Liver (tissue), 9 donors: Measurements from ENCODE around the gene FAM89A. TPM values are rescaled to one million over a fixed set of nuclear protein-coding genes. Genes with fewer than 3 reads are reported as not detected.

Experiments used
- DNase-seq: peaks from one replicate; pipeline ENCODE4 v3.0.0-alpha.2; 2017; ENCODE audit warnings: low spot score
- H3K27ac ChIP-seq, 2 donors: one replicate each; pipeline ENCODE4 v1.7.0; 2013; ENCODE audit warnings: inconsistent platforms in 2 of 2, low read length in 2 of 2, control low read depth in 1 of 2, low read depth in 1 of 2, mild to moderate bottlenecking in 1 of 2
- H3K27me3 ChIP-seq, 4 donors: one replicate each; pipeline versions ENCODE4 v1.6.1 to v1.7.0; 2013; ENCODE audit warnings: low read length in 3 of 4, inconsistent platforms in 1 of 4, mild to moderate bottlenecking in 1 of 4, moderate library complexity in 1 of 4; ENCODE audit not compliant: control insufficient read depth in 4 of 4, insufficient read depth in 4 of 4
- H3K36me3 ChIP-seq, 4 donors: one replicate each; pipeline versions ENCODE4 v1.6.1 to v1.7.0; 2013; ENCODE audit warnings: low read length in 3 of 4, mild to moderate bottlenecking in 3 of 4, low read depth in 1 of 4, moderate library complexity in 1 of 4; ENCODE audit not compliant: control insufficient read depth in 4 of 4, insufficient read depth in 3 of 4
- H3K4me1 ChIP-seq, 4 donors: one replicate each; pipeline versions ENCODE4 v1.6.1 to v1.7.0; 2013; ENCODE audit warnings: low read length in 3 of 4, mild to moderate bottlenecking in 3 of 4, moderate library complexity in 1 of 4; ENCODE audit not compliant: control insufficient read depth in 4 of 4, insufficient read depth in 4 of 4
- H3K4me3 ChIP-seq, 3 donors: one replicate each; pipeline versions ENCODE4 v1.6.1 to v1.7.0; 2013; ENCODE audit warnings: low read length in 3 of 3, control low read depth in 1 of 3, low read depth in 1 of 3, mild to moderate bottlenecking in 1 of 3
- H3K9ac ChIP-seq, 2 donors: one replicate each; pipeline ENCODE4 v1.7.0; 2013; ENCODE audit warnings: low read length in 2 of 2, mild to moderate bottlenecking in 2 of 2, moderate library complexity in 2 of 2, control low read depth in 1 of 2, low read depth in 1 of 2
- H3K9me3 ChIP-seq, 4 donors: one replicate each; pipeline versions ENCODE4 v1.6.1 to v1.7.0; 2013; ENCODE audit warnings: low read length in 3 of 4; ENCODE audit not compliant: control insufficient read depth in 4 of 4
- ATF3 ChIP-seq: IDR thresholded peaks from 2 replicates; pipeline ENCODE4 v1.6.1; 2016; ENCODE audit warnings: antibody characterized with exemption
- EGR1 ChIP-seq, 2 donors: IDR thresholded peaks; 2 replicates each; pipeline ENCODE4 v1.6.1; 2016 to 2018; ENCODE audit warnings: antibody characterized with exemption in 2 of 2, low read depth in 2 of 2
- FOXA1 ChIP-seq: IDR thresholded peaks from 2 replicates; pipeline ENCODE4 v1.6.1; 2016; ENCODE audit warnings: antibody characterized with exemption
- FOXA2 ChIP-seq: IDR thresholded peaks from 2 replicates; pipeline ENCODE4 v1.6.1; 2016; ENCODE audit warnings: antibody characterized with exemption
- GABPA ChIP-seq, 2 donors: IDR thresholded peaks in 1 of 2; conservative IDR thresholded peaks in 1 of 2; 2 replicates each; pipeline ENCODE4 v1.6.1; 2016; ENCODE audit warnings: antibody characterized with exemption in 2 of 2, mild to moderate bottlenecking in 1 of 2, moderate library complexity in 1 of 2
- HNF4A ChIP-seq, 2 donors: conservative IDR thresholded peaks; 2 replicates each; pipeline ENCODE4 v1.6.1; 2016; ENCODE audit warnings: antibody characterized with exemption in 2 of 2, mild to moderate bottlenecking in 2 of 2
- HNF4G ChIP-seq: IDR thresholded peaks from 2 replicates; pipeline ENCODE4 v1.6.1; 2016; ENCODE audit warnings: antibody characterized with exemption
- JUND ChIP-seq, 2 donors: IDR thresholded peaks; 2 replicates each; pipeline ENCODE4 v1.6.1; 2016; ENCODE audit warnings: antibody characterized with exemption in 2 of 2
- MAX ChIP-seq: IDR thresholded peaks from 2 replicates; pipeline ENCODE4 v1.6.1; 2016; ENCODE audit warnings: antibody characterized with exemption
- NR2F2 ChIP-seq: IDR thresholded peaks from 2 replicates; pipeline ENCODE4 v1.6.1; 2016; ENCODE audit warnings: antibody characterized with exemption
- RAD21 ChIP-seq, 2 donors: IDR thresholded peaks; 2 replicates each; pipeline ENCODE4 v1.6.1; 2016; ENCODE audit warnings: antibody characterized with exemption in 2 of 2, mild to moderate bottlenecking in 2 of 2
- REST ChIP-seq: IDR thresholded peaks from 2 replicates; pipeline ENCODE4 v1.6.1; 2016; ENCODE audit warnings: antibody characterized with exemption, mild to moderate bottlenecking
- RXRA ChIP-seq, 2 donors: IDR thresholded peaks; 2 replicates each; pipeline ENCODE4 v1.6.1; 2017 to 2018; ENCODE audit warnings: antibody characterized with exemption in 2 of 2, mild to moderate bottlenecking in 1 of 2
- SP1 ChIP-seq: IDR thresholded peaks from 2 replicates; pipeline ENCODE4 v1.6.1; 2018; ENCODE audit warnings: antibody characterized with exemption, mild to moderate bottlenecking
- TAF1 ChIP-seq: conservative IDR thresholded peaks from 2 replicates; pipeline ENCODE4 v1.6.1; 2016; ENCODE audit warnings: antibody characterized with exemption, mild to moderate bottlenecking
- YY1 ChIP-seq: IDR thresholded peaks from 2 replicates; pipeline ENCODE4 v1.6.1; 2016; ENCODE audit warnings: antibody characterized with exemption, mild to moderate bottlenecking
- ZBTB33 ChIP-seq: IDR thresholded peaks from 2 replicates; pipeline ENCODE4 v1.6.1; 2016; ENCODE audit warnings: antibody characterized with exemption
- WGBS: extraction: QIAGEN DNeasy Blood & Tissue Kit; methylation state at CpG from one replicate; pipeline ENCODE4 v1.1.7; 2013; 5-methylcytosine and 5-hydroxymethylcytosine counted together
- polyA plus RNA-seq, 2 donors: library from polyadenylated mRNA; stranded (reverse) in 1 of 2; unstranded in 1 of 2; fragments of 200-250 nt in 1 of 2; fragments of >200 nt in 1 of 2; fragmentation: Nextera tagmentation in 1 of 2; extraction: Ambion mirVana in 1 of 2; gene quantifications; one replicate each; pipeline versions ENCODE4 v1.2.1 to v1.2.3, GENCODE V29; 2013 to 2015
- total RNA-seq, 2 donors: library from RNA; depleted of rRNA; stranded (reverse); fragments of >200 nt; gene quantifications; one replicate each; pipeline ENCODE4 v1.2.3, GENCODE V29; 2014
- TF ChIP-seq, protein P1 (sequence below): fragments of 150-350 bp; IDR thresholded peaks from 2 replicates; pipeline ENCODE4 v1.5.1; 2017; ENCODE audit warnings: improper control_type of control experiment, low read depth, low read length; ENCODE audit not compliant: missing input control
- donor health status: healthy.
- donor health status: healthy.
- donor health status: healthy.
- donor health status: healthy.
- donor health status: healthy.

FAM89A gene
- total and polyA plus RNA-seq, 4 donors, result 5.3 to 8.8 (median 8.1) TPM

GRCh38 chr1:230976360-230976759 lies 63.7 kb downstream of the FAM89A start:
- TF ChIP-seq JUND (IDR thresholded peaks at IDR 0.05) (no peak), NR2F2 (no peak), MAX (no peak), FOXA2 (no peak), GABPA (IDR thresholded peaks at IDR 0.05 in 1 of 2, conservative IDR thresholded peaks at IDR 0.05 in 1 of 2) (no peak), SP1 (no peak), RXRA (IDR thresholded peaks at IDR 0.05) (no peak), TAF1 (no peak), ATF3 (no peak)
- Histone ChIP-seq H3K36me3 (peaks cover 0 to 5% (median 0%) of the 10 kb centered on the region in 4 donors), H3K4me1 (peaks cover 0 to 16% (median 14%) of the 10 kb centered on the region in 4 donors), H3K9me3 (no peaks in the 10 kb centered on the region), H3K27ac (no peak overlapping the region), H3K27me3 (no peaks in the 10 kb centered on the region), H3K9ac (no peak overlapping the region), H3K4me3 (no peak overlapping the region)
- no peak for DNase-seq
- WGBS, result 96% methylated on average over 4 of the region's 4 CpGs

DNA sequence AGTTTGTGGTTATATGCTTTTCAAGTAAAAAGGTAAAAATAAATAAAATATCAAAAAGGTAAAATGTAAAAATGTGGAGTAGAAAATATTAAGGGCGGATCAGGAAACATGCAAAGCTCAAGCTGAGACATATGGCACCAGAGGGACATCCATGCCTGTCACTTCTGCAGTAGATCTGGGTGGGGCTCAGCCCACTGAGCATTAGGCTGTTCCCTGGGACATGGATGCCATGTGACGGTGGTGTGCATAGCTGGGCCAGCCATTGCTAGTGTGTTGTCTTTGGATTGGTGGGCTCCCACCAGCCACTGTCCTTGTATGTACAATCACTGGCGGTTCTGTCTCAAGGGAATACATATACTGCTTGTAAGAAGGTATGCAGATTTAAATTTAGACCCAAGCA lies 64.4 kb downstream of the FAM89A start:
- peaks cover 0 to 16% (median 14%) of the 10 kb centered on the region in 4 donors for H3K4me1 ChIP-seq
- no peak for TF ChIP-seq ATF3
- no peak for TF ChIP-seq RXRA (IDR thresholded peaks at IDR 0.05)
- TF ChIP-seq EGR1 (IDR thresholded peaks at IDR 0.05; ENCODE audit: low read depth in 2 of 2), result no peak
- no peak for TF ChIP-seq TAF1
- no peak for TF ChIP-seq YY1
- TF ChIP-seq FOXA2, result no peak
- no peak for TF ChIP-seq NR2F2
- TF ChIP-seq FOXA1, result no peak

DNA sequence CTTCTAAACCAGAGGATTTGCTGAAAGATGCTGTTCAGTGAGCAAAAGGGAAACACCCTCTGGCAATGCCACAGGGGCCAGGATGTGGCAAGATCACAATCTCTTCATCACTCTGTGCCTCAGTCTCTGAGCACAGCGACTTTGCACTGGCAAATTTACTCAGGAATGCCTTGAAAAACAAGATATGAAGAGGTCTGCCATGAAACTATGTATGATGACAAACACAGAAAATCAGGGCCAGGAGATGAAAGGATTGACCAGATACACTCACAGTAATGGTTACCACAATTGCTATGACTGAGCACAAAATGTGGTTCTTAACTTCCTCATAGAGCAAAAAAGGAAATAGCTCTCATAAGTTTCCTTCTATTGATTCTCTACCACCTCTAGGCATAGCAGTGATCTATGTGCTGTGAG lies 67.2 kb downstream of the FAM89A start:
- Histone ChIP-seq H3K4me1 (peaks cover 0 to 10% (median 9%) of the 10 kb centered on the region in 4 donors), H3K9ac (no peak overlapping the region), H3K9me3 (no peaks in the 10 kb centered on the region), H3K27ac (no peak overlapping the region), H3K27me3 (no peaks in the 10 kb centered on the region), H3K36me3 (peaks cover 0 to 7% (median 0%) of the 10 kb centered on the region in 4 donors), H3K4me3 (no peak overlapping the region)
- no peak for DNase-seq
- TF ChIP-seq SP1 (no peak), ATF3 (no peak), EGR1 (IDR thresholded peaks at IDR 0.05; ENCODE audit: low read depth in 2 of 2) (no peak), FOXA1 (no peak), REST (no peak), MAX (no peak), TAF1 (no peak), HNF4G (no peak), RAD21 (IDR thresholded peaks at IDR 0.05) (no peak), RXRA (IDR thresholded peaks at IDR 0.05) (no peak), ZBTB33 (no peak), JUND (IDR thresholded peaks at IDR 0.05) (no peak), HNF4A (conservative IDR thresholded peaks at IDR 0.05) (no peak), GABPA (IDR thresholded peaks at IDR 0.05 in 1 of 2, conservative IDR thresholded peaks at IDR 0.05 in 1 of 2) (no peak)
- TF ChIP-seq, protein P1, sequence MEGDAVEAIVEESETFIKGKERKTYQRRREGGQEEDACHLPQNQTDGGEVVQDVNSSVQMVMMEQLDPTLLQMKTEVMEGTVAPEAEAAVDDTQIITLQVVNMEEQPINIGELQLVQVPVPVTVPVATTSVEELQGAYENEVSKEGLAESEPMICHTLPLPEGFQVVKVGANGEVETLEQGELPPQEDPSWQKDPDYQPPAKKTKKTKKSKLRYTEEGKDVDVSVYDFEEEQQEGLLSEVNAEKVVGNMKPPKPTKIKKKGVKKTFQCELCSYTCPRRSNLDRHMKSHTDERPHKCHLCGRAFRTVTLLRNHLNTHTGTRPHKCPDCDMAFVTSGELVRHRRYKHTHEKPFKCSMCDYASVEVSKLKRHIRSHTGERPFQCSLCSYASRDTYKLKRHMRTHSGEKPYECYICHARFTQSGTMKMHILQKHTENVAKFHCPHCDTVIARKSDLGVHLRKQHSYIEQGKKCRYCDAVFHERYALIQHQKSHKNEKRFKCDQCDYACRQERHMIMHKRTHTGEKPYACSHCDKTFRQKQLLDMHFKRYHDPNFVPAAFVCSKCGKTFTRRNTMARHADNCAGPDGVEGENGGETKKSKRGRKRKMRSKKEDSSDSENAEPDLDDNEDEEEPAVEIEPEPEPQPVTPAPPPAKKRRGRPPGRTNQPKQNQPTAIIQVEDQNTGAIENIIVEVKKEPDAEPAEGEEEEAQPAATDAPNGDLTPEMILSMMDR, result no peak
- WGBS, result 83% methylated on average over 1 of the region's 1 CpG

More for the DNA sequence above, 64.4 kb downstream of the FAM89A start:
- no peak for DNase-seq
- no peaks in the 10 kb centered on the region for H3K9me3 ChIP-seq
- H3K27me3 ChIP-seq, result no peaks in the 10 kb centered on the region
- no peak overlapping the region for H3K9ac ChIP-seq
- no peak overlapping the region for H3K4me3 ChIP-seq
- no peak overlapping the region for H3K27ac ChIP-seq
- WGBS, result 63% methylated on average over 3 of the region's 3 CpGs
- peaks cover 0 to 5% (median 0%) of the 10 kb centered on the region in 4 donors for H3K36me3 ChIP-seq
